22Rv1 (cell line): ENCODE measurements around the gene TMED10.

Experiments used
- H3K27ac ChIP-seq: fragments of 450-650 bp; 2 replicates; pipeline ENCODE4 v1.5.1; 2017
- ZFX ChIP-seq: fragments of 450-650 bp; IDR thresholded peaks from 2 replicates; pipeline ENCODE4 v1.6.1; 2017; ENCODE audit warnings: antibody characterized with exemption, borderline replicate concordance
- TF ChIP-seq, protein P1 (sequence below): fragments of 450-650 bp; IDR thresholded peaks from 2 replicates; pipeline ENCODE4 v1.5.1; 2017; ENCODE audit warnings: mild to moderate bottlenecking

The TMED10 gene

DNA sequence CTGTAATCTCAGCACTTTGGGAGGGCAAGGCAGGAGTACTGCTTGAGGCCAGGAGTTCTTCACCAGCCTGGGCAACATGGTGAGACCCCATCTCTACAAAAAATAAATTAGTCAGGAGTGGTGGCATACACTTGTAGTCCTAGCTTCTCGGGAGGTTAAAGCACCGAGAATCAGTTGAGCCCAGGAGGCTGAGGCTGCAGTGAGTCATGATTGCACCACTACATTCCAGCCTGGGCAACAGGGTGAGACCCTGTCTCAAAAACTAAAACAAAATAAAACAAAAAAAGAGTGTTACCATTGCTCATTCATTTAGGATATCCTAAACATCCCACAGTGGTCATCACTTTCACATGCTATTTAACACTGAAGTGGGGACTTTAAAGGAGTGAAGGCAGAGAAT lies 57.4 kb downstream of the TMED10 start:
- no peak overlapping the region for H3K27ac ChIP-seq
- TF ChIP-seq, protein P1, sequence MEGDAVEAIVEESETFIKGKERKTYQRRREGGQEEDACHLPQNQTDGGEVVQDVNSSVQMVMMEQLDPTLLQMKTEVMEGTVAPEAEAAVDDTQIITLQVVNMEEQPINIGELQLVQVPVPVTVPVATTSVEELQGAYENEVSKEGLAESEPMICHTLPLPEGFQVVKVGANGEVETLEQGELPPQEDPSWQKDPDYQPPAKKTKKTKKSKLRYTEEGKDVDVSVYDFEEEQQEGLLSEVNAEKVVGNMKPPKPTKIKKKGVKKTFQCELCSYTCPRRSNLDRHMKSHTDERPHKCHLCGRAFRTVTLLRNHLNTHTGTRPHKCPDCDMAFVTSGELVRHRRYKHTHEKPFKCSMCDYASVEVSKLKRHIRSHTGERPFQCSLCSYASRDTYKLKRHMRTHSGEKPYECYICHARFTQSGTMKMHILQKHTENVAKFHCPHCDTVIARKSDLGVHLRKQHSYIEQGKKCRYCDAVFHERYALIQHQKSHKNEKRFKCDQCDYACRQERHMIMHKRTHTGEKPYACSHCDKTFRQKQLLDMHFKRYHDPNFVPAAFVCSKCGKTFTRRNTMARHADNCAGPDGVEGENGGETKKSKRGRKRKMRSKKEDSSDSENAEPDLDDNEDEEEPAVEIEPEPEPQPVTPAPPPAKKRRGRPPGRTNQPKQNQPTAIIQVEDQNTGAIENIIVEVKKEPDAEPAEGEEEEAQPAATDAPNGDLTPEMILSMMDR, result no peak
- no peak for TF ChIP-seq ZFX

DNA sequence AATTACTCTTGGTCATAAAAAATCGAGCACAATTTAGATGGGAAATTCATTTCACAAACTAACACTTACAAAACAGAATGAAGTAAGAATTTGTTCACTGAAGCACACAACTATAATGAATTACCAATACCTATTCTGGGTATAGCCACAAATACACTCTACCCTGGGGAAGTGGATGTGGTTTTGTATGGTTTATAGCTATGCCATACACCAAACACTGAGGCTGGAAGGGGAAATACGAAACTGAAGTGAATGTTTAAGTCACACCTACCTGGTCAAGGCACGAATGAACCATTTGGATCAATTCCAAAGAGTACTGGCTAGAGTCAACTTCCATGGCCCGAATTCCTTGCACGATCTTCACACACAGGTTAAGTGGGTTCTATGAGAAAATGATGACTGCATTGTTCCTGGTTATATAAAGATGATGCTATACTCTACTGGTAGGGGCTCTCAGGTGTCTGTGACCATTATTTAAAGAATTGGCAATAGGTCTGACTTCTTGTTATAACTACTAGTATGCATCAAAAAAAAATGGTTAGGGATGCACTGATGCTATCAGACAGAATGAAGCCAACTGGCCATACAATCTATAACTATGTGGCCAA lies 62.4 kb downstream of the TMED10 start:
- H3K27ac ChIP-seq, result no peak overlapping the region
- TF ChIP-seq ZFX, result no peak
- TF ChIP-seq, protein P1, result no peak

DNA sequence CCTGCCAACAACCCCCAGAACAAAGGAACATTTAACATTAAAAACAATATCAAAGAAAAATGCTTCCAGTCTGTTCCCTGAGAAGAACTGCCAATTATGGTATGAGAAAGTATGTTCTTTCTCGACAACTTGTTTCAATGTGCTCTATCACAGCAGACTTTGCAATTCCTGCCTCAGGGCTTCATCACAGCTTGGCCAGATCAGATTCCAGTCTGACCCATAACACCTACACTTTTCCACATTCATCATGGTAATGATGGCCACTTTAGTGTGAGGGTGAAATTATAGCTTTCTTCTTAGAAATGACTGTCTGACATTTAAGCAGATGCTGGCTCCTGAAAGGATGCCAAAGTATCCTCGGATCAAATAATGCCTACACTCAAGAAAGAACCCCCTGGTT lies 66.5 kb downstream of the TMED10 start:
- no peak for TF ChIP-seq ZFX
- TF ChIP-seq, protein P1, result no peak
- no peak overlapping the region for H3K27ac ChIP-seq

DNA sequence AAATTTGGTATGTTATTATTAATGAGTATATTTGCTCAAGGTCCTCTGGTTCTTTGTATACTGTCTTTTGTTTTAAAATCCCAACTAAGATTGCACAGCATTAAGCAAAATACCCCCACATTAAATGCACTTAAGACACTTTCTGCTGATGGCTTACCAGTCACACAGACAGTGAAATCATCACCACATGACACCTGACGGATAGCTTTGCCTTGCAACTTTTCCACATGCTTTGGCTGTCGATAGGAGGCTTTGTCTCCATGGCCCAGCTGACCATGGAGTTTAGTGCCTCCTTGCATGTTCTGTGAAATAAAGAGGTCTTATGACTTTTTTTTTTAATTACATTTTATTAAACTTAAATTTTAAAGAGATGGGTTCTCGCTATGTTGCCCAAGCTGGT lies 69.2 kb downstream of the TMED10 start:
- TF ChIP-seq, protein P1, result no peak
- no peak for TF ChIP-seq ZFX
- H3K27ac ChIP-seq, result no peak overlapping the region

DNA sequence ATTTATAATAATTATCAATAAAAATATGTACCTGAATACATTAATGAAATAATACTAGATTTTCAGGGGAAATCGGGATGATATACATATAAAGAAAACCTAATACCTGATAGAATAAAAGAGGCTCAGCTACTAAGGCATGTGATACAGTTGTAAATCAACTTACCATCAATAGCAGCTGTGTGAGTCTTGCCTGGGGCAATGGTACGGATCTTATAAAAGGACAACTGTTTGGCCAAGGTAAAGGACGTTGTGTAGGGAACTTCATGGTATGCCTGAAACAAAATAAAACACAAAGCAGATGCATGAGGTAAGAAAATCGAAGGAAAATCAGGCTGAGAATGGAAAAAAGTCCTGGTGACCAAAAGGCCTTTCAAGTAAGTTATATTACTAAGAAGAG lies 74.9 kb downstream of the TMED10 start:
- TF ChIP-seq, protein P1, result no peak
- H3K27ac ChIP-seq, result peak overlapping the region; percentile 37

DNA sequence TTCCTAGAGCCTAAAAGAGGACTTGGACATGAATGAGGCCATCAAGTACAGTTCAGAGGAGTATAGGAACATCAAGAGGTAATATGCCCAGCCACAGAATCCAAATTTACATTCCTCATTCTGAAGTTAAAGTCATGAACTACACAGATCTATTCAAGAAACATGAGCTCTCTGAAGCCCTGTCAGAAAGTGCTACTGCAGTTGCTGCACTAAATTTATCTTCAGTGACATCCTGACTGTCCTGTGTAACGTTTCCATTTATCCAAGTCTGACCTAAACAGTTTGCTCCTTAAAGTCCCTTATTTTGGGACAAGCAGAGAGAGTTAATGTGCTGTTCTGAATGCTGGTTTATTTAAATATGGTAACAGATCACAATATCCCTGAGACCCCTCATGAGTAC lies 77.7 kb downstream of the TMED10 start:
- H3K27ac ChIP-seq, result no peak overlapping the region
- TF ChIP-seq ZFX, result no peak
- TF ChIP-seq, protein P1, result no peak

DNA sequence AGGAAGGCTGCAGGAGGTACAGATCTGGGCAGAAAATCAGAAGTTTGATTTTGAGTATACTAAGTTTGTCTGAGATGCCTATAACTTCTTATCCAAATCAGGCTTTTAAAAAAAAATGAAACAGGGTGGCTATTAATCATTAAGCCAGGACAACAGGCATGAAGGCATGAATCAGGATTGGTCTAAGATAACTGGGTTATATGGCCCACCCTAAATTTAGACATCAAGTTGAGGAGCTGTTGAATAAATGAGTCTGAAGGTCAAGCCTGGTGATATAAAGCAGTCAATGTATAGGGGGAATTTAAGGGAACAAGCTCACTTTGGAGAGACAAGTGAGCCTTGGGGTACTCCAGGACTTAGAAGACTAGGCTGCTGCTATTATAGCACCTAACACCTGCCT lies 78.2 kb downstream of the TMED10 start:
- TF ChIP-seq, protein P1, result no peak

More for the DNA sequence above, 78.2 kb downstream of the TMED10 start:
- H3K27ac ChIP-seq, result no peak overlapping the region
